Endothelial cell of umbilical vein (primary cell): ENCODE measurements around the gene FUT8.

ENCODE experiments used
- CTCF ChIP-seq, 2 donors: IDR thresholded peaks; 1 replicate in 1 of 2; 2 replicates in 1 of 2; pipeline ENCODE4 v1.5.1; 2011; ENCODE audit warnings: low read length in 2 of 2, mild to moderate bottlenecking in 2 of 2, moderate library complexity in 2 of 2, control low read depth in 1 of 2, inconsistent platforms in 1 of 2, low read depth in 1 of 2; ENCODE audit not compliant: insufficient read depth in 1 of 2; ENCODE audit errors: extremely low read depth in 1 of 2
- EZH2 ChIP-seq: IDR thresholded peaks from 2 replicates; pipeline ENCODE4 v1.6.1; 2012; ENCODE audit warnings: borderline replicate concordance, low read depth, mild to moderate bottlenecking, moderate library complexity, low read length, inconsistent platforms; ENCODE audit not compliant: severe bottlenecking
- FOS ChIP-seq: IDR thresholded peaks from 2 replicates; pipeline ENCODE4 v1.6.1; 2011; ENCODE audit warnings: mild to moderate bottlenecking, low read length, moderate library complexity, borderline replicate concordance; ENCODE audit not compliant: insufficient read depth
- JUN ChIP-seq: IDR thresholded peaks from 2 replicates; pipeline ENCODE4 v1.6.1; 2011; ENCODE audit warnings: borderline replicate concordance, low read depth; ENCODE audit not compliant: insufficient read length, insufficient read depth
- MAX ChIP-seq: IDR thresholded peaks from 2 replicates; pipeline ENCODE4 v1.6.1; 2011; ENCODE audit not compliant: insufficient read depth, insufficient read length
- MYC ChIP-seq: IDR thresholded peaks from one replicate; pipeline ENCODE4 v1.6.1; 2011; ENCODE audit warnings: mild to moderate bottlenecking, low read depth, low read length
- POLR2A ChIP-seq: IDR thresholded peaks from 2 replicates; pipeline ENCODE4 v1.6.1; 2012; ENCODE audit warnings: low read depth, mild to moderate bottlenecking, control low read depth, low read length
- POLR2AphosphoS5 ChIP-seq: IDR thresholded peaks from 2 replicates; pipeline ENCODE4 v1.6.1; 2012; ENCODE audit warnings: low read depth, mild to moderate bottlenecking, control low read depth, low read length, moderate library complexity; ENCODE audit not compliant: insufficient read depth

GRCh38 chr14:65438266-65438933 lies 25.9 kb downstream of the FUT8 start:
- TF ChIP-seq POLR2A (no peak), CTCF (IDR thresholded peaks at IDR 0.05; ENCODE audit: extremely low read depth in 1 of 2, insufficient read depth in 1 of 2, low read depth in 1 of 2, low read length in 2 of 2) (no peak), MAX (no peak), FOS (no peak), EZH2 (no peak), POLR2AphosphoS5 (no peak), MYC (no peak), JUN (no peak)
